GM12878 (cell line): ENCODE data around the gene ZNF792.

Source experiments
- CEBPB ChIP-seq, 2 experiments: fragments of 150-350 bp in 1 of 2; IDR thresholded peaks; 2 replicates each; pipeline ENCODE4 v1.6.1; 2012 to 2014; ENCODE audit warnings: low read depth in 2 of 2, low read length in 2 of 2, borderline replicate concordance in 1 of 2, inconsistent platforms in 1 of 2
- MTA3 ChIP-seq: IDR thresholded peaks from 2 replicates; pipeline ENCODE4 v1.6.1; 2012; ENCODE audit warnings: low read length, inconsistent platforms, borderline replicate concordance
- MYC ChIP-seq: IDR thresholded peaks from 2 replicates; pipeline ENCODE4 v1.6.1; 2011; ENCODE audit warnings: mild to moderate bottlenecking, low read length, moderate library complexity, inconsistent platforms; ENCODE audit not compliant: insufficient read depth, insufficient replicate concordance, insufficient read length, severe bottlenecking
- POLR2AphosphoS2 ChIP-seq: IDR thresholded peaks from 2 replicates; pipeline ENCODE4 v1.6.1; 2011; ENCODE audit warnings: low read depth, mild to moderate bottlenecking, low read length, improper control_type of control experiment, moderate library complexity
- RAD21 ChIP-seq: IDR thresholded peaks from 2 replicates; pipeline ENCODE4 v1.6.1; 2011; ENCODE audit warnings: mild to moderate bottlenecking, low read depth, low read length, moderate library complexity; ENCODE audit not compliant: insufficient read depth
- RELA ChIP-seq: fragments of 450-650 bp; IDR thresholded peaks from 2 replicates; pipeline ENCODE4 v1.8.0; 2014; ENCODE audit warnings: borderline replicate concordance; ENCODE audit not compliant: partially characterized antibody
- TF ChIP-seq, protein P1 (sequence below), 3 experiments: IDR thresholded peaks in 2 of 3; conservative IDR thresholded peaks in 1 of 3; 2 replicates each; pipeline ENCODE4 v1.5.1; 2011; ENCODE audit warnings: low read depth in 3 of 3, low read length in 3 of 3, mild to moderate bottlenecking in 3 of 3, control low read depth in 2 of 3, moderate library complexity in 2 of 3, inconsistent platforms in 1 of 3, mixed read lengths in 1 of 3; ENCODE audit not compliant: control insufficient read depth in 2 of 3, insufficient read depth in 1 of 3; ENCODE audit errors: extremely low read depth in 1 of 3

DNA sequence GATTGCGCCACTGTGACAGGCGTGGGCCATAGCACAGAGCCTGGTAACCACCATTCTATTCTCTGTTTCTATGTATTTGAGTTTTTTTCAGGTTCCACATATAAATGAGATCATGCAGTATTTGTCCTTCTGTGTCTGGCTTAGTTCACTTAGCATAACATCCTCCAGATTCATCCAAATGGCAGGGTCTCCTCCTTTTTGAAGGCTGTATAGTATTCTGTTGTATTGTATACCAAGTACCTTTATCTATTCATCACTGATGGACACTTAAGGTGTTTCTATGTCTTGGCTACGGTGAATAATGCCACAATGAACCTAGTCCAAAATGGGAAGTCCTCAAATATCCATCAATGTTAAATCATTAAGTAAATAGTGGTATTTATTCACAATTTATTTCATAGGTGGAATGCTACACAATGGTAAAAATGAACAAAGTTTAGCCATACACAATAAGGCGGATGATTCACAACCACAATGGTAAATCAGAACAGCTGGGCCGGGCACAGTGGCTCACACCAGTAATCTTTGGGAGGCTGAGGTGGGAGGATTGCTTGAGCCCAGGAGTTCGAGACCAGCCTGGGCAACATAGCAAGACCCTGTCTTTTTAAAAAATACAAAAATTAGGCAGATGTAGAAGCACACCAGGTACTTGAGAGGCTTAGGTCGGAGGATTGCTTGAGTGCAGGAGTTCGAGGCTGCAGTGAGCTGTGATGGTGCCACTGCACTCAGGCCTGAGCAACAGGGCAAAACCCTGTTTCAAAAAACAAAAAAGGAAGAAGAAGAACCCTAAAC is 27.7 kb upstream of the ZNF792 start:
- TF ChIP-seq, protein P1, sequence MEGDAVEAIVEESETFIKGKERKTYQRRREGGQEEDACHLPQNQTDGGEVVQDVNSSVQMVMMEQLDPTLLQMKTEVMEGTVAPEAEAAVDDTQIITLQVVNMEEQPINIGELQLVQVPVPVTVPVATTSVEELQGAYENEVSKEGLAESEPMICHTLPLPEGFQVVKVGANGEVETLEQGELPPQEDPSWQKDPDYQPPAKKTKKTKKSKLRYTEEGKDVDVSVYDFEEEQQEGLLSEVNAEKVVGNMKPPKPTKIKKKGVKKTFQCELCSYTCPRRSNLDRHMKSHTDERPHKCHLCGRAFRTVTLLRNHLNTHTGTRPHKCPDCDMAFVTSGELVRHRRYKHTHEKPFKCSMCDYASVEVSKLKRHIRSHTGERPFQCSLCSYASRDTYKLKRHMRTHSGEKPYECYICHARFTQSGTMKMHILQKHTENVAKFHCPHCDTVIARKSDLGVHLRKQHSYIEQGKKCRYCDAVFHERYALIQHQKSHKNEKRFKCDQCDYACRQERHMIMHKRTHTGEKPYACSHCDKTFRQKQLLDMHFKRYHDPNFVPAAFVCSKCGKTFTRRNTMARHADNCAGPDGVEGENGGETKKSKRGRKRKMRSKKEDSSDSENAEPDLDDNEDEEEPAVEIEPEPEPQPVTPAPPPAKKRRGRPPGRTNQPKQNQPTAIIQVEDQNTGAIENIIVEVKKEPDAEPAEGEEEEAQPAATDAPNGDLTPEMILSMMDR (IDR thresholded peaks at IDR 0.05 in 2 of 3, conservative IDR thresholded peaks at IDR 0.05 in 1 of 3; ENCODE audit: control insufficient read depth in 2 of 3, extremely low read depth in 1 of 3, insufficient read depth in 1 of 3, low read depth in 3 of 3, low read length in 3 of 3) = no peak
- TF ChIP-seq MYC (no peak), CEBPB (IDR thresholded peaks at IDR 0.05; ENCODE audit: borderline replicate concordance in 1 of 2, low read depth in 2 of 2, low read length in 2 of 2) (no peak), MTA3 (no peak), POLR2AphosphoS2 (no peak), RAD21 (no peak), RELA (no peak)
